Duodenal mucosa (tissue), 2 donors: ENCODE data around the gene ARFGEF2.
"Not testable (repeated sequence)": the region's sequence is repeated elsewhere in the genome, so short reads cannot be mapped to it uniquely, and the experiment has no call there.

ENCODE experiments used
- H3K27ac ChIP-seq: one replicate; pipeline ENCODE4 v1.7.0; 2013; ENCODE audit warnings: low read depth, low read length
- H3K27me3 ChIP-seq, 2 donors: one replicate each; pipeline ENCODE4 v1.7.0; 2013; ENCODE audit warnings: low read length in 2 of 2, control low read depth in 1 of 2; ENCODE audit not compliant: insufficient read depth in 2 of 2, control insufficient read depth in 1 of 2
- H3K36me3 ChIP-seq, 2 donors: one replicate each; pipeline ENCODE4 v1.7.0; 2013; ENCODE audit warnings: low read length in 2 of 2, control low read depth in 1 of 2; ENCODE audit not compliant: insufficient read depth in 2 of 2, control insufficient read depth in 1 of 2
- H3K4me1 ChIP-seq, 2 donors: one replicate each; pipeline ENCODE4 v1.7.0; 2013; ENCODE audit warnings: low read length in 2 of 2, control low read depth in 1 of 2; ENCODE audit not compliant: insufficient read depth in 2 of 2, control insufficient read depth in 1 of 2
- H3K4me3 ChIP-seq, 2 donors: one replicate each; pipeline ENCODE4 v1.7.0; 2013; ENCODE audit warnings: low read length in 2 of 2, low read depth in 1 of 2
- H3K9ac ChIP-seq, 2 donors: one replicate each; pipeline ENCODE4 v1.7.0; 2013; ENCODE audit warnings: low read length in 2 of 2, low read depth in 1 of 2
- H3K9me3 ChIP-seq, 2 donors: one replicate each; pipeline ENCODE4 v1.7.0; 2013; ENCODE audit warnings: low read length in 2 of 2, control low read depth in 1 of 2; ENCODE audit not compliant: control insufficient read depth in 1 of 2

The ARFGEF2 gene

DNA sequence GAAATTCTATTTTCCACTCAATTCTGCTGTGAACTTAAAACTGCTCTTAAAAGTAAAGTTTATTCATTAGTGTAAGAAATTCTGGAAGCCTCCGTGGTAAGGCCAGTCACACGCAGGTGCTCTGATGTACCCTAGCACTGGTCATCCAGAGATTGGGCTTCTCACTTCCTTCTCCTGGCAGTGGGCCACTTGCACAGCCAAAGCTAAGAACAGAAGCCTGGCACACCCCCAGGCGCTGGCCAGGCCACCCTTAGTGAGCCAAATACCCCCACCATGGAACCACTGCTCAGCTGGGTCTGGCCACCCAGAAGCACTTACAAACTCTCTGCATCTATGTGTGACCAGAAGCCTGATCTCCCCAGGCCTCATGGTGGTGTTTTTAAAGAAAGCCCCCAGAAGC lies 35.3 kb upstream of the ARFGEF2 start:
- H3K27ac ChIP-seq, result no peak overlapping the region
- no peaks in the 10 kb centered on the region for H3K27me3 ChIP-seq
- no peak overlapping the region for H3K9ac ChIP-seq
- no peaks in the 10 kb centered on the region for H3K9me3 ChIP-seq
- no peak overlapping the region for H3K4me3 ChIP-seq
- no peaks in the 10 kb centered on the region for H3K4me1 ChIP-seq
- no peaks in the 10 kb centered on the region for H3K36me3 ChIP-seq

DNA sequence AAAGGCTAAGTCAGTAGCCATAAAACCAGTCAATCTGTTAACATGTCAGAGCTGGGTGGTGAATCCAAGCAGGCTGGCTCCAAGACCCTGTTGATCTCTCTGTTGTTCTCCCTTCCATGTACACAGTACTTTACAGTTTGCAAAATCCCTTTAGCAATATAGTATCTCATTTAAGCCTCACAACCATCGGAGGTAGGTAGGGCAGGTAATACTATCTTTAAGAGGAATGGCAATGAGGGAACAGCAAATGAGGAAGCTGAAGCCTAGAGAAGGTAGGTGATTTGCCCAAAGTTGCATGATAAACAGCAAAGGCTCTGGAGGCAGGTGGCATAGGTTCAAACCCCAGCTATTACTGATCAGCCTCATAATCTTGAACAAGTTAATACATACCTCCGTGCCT lies 34.7 kb upstream of the ARFGEF2 start:
- H3K36me3 ChIP-seq, result no peaks in the 10 kb centered on the region
- H3K27ac ChIP-seq, result no peak overlapping the region
- H3K4me1 ChIP-seq, result no peaks in the 10 kb centered on the region
- H3K27me3 ChIP-seq, result no peaks in the 10 kb centered on the region
- no peak overlapping the region for H3K4me3 ChIP-seq
- no peak overlapping the region for H3K9ac ChIP-seq
- H3K9me3 ChIP-seq, result no peaks in the 10 kb centered on the region

DNA sequence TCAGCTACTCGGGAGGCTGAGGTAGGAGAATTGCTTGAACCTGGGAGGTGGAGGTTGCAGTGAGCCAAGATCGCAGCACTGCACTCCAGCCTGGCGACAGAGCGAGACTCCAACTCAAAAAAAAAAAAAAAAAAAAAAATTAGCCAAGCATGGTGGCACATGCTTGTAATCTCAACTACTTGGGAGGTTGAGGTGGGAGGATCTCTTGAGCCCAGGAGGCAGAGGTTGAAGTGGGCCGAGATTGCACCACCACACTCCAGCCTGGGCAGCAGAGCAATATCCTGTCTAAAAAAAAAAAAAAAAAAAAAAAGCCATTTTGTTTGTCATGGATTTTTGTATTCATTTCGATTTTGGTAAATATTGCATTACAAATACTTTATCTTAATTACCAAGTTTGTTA lies 33.0 kb upstream of the ARFGEF2 start:
- H3K9ac ChIP-seq, H3K4me1 ChIP-seq, H3K9me3 ChIP-seq, H3K27me3 ChIP-seq, H3K36me3 ChIP-seq, H3K27ac ChIP-seq, H3K4me3 ChIP-seq: not testable (repeated sequence)

DNA sequence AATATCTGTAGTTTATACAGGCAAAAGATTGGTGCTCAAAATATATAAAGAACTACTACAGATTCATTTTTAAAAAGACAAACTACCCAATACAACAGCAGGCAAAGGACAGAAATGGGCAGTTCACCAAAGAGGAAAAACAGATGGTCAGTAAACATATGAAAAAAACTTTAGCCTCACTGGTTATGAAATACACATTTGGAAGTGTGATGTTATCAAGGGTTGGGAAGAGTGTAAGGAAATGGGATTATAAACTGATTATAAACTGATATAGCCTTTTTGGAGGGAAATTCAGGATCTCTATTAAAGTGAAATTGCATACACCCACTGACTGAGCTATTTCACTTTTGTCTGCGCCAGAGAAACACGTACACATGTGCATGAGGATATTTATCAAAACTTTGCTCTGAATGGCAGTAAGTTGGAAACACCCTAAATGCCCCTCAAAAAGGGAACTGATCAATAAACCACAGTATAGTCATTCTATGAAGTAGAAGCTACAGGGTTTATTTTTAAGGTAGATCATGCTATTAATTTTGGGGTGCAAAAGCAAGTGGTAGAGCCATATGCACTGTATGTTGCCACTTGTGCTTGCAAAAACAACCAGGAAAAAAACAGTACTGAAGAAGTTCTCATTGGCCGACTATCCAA lies 32.2 kb upstream of the ARFGEF2 start:
- H3K27ac ChIP-seq, result no peak overlapping the region
- H3K27me3 ChIP-seq, result no peaks in the 10 kb centered on the region
- no peak overlapping the region for H3K9ac ChIP-seq
- no peaks in the 10 kb centered on the region for H3K4me1 ChIP-seq
- no peaks in the 10 kb centered on the region for H3K36me3 ChIP-seq
- H3K4me3 ChIP-seq, result no peak overlapping the region
- no peaks in the 10 kb centered on the region for H3K9me3 ChIP-seq

DNA sequence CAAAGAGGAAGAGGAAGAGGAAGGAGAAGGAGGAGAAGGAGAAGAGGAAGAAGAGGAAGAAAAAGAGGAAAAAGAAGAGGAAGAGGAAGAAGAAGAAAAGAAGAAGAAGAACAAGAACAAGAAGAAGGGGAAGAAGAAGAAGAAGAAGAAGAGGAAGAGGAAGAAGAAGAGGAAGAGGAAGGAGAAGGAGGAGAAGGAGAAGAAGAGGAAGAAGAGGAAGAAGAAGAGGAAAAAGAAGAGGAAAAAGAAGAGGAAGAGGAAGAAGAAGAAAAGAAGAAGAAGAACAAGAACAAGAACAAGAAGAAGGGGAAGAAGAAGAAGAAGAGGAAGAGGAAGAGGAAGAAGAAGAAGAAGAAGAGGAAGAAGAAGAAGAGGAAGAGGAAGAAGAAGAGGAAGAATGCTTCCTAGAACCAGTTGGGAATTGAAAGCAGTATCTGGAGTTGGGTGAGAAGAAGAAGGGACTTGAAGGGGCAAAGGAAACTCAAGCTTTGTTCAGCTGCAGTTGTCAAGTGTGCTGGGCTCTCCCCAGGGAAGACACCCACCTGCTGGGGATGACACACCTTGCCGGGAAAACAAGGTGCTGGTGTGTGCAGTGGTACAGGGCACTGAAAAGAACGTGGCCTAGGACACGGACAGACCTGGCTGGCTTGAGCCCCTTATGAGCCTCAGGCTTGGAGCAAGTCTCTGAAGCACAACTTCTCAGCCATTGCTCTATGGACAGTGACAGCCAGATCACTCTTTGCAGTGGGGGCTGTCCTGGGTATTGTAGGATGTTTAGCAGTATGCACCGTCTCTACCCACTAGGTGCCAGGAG lies 30.1 kb upstream of the ARFGEF2 start:
- H3K27me3 ChIP-seq, result no peaks in the 10 kb centered on the region
- no peaks in the 10 kb centered on the region for H3K36me3 ChIP-seq
- H3K4me1 ChIP-seq, result no peaks in the 10 kb centered on the region
- H3K9me3 ChIP-seq, result no peaks in the 10 kb centered on the region
- H3K9ac ChIP-seq, result no peak overlapping the region
- no peak overlapping the region for H3K4me3 ChIP-seq
- no peak overlapping the region for H3K27ac ChIP-seq

DNA sequence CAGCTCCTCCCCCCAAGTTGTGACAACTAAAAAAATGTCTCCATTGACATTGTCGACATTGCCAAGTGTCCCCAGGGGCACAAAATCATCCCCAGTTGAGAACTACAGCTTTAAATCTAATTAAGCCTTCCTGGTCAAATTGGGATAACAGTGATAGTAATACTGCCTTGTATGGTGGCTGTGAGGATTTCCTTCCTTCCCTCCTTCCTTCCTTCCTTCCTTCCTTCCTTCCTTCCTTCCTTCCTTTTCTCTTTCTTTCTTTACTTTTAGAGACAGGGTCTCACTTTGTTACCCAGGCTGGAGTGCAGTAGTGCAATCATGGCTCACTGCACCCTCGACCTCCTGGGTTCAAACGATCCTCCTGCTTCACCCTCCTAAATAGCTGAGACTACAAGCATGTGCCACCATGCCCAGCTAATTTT lies 29.5 kb upstream of the ARFGEF2 start:
- no peaks in the 10 kb centered on the region for H3K9me3 ChIP-seq
- H3K36me3 ChIP-seq, result no peaks in the 10 kb centered on the region
- no peak overlapping the region for H3K9ac ChIP-seq
- no peaks in the 10 kb centered on the region for H3K27me3 ChIP-seq
- H3K27ac ChIP-seq, result no peak overlapping the region
- H3K4me3 ChIP-seq, result no peak overlapping the region
- H3K4me1 ChIP-seq, result no peaks in the 10 kb centered on the region

DNA sequence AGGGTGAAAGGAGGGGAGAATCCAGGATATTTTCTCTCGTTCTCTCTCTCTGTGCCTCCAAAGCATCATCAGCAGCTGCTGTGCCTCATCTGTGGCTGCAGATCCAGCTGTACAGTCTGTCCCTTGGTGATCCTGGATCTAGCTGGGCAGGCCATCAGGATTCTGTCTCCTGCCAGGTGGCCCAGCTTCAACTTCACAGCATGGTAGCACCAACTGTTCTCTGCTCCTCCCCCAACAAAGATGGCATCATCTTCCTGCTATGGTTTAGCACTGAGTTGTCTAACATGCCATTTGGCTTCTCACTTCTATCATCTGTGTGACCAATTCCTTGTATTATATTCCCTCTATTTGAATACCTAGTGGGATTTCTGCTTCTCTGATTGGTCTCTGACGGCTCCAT lies 28.6 kb upstream of the ARFGEF2 start:
- Histone ChIP-seq H3K9me3 (no peaks in the 10 kb centered on the region), H3K27me3 (no peaks in the 10 kb centered on the region), H3K9ac (no peak overlapping the region), H3K4me1 (no peaks in the 10 kb centered on the region), H3K27ac (no peak overlapping the region), H3K36me3 (no peaks in the 10 kb centered on the region), H3K4me3 (no peak overlapping the region)

DNA sequence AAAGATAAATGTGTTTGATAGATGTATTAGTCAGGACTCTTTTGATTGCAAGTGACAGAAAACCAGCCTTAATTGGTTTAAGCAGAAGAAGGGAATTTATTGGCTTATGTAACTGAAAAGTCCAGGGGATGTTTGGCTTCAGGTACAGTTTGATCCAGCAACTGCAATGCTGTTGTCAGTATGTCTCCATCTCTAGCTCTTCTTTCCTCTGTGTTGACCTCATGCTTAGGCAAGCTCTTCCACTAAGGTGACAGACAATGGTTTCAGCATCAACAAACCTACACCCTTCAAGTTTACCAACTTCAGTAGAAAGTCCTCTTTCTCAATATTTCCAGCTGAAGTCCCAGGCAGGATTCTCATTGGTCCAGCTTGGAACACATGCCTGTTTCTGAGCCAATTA lies 28.1 kb upstream of the ARFGEF2 start:
- no peak overlapping the region for H3K27ac ChIP-seq
- H3K9ac ChIP-seq, result no peak overlapping the region
- H3K4me1 ChIP-seq, result no peaks in the 10 kb centered on the region
- H3K9me3 ChIP-seq, result no peaks in the 10 kb centered on the region
- no peak overlapping the region for H3K4me3 ChIP-seq
- no peaks in the 10 kb centered on the region for H3K36me3 ChIP-seq
- no peaks in the 10 kb centered on the region for H3K27me3 ChIP-seq

DNA sequence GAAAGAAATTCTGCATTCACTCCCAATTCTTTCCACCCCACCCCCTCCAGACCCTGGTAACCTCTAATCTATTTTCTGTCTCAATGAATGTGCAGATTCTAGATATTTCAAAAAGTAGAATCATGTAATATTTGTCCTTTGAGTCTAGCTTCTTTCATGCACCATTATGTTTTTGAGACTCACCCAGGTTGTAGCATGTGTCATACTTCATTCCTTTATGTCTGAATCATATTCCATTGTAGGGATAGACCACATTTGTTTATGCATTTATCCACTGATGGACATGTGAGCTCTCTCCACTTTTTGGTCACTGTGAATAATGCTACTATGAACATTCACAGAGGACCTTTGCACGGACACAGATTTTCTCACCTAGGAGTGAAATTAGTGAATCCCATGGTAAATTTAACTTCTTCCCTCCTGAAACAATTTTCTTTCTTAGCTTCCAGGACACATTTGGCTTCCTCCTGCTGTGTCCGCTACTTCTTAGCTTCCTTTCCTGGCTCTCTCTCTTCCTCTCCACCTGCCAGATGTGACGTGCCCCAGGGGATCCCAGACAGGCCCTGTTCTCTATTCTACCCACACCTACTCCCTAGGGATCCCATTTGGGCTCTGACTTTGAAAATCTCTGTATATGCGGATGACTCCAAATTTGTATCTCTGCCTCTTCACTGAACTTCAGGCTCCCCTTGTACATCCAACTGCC lies 24.1 kb upstream of the ARFGEF2 start:
- H3K4me1 ChIP-seq, result no peaks in the 10 kb centered on the region
- H3K27me3 ChIP-seq, result no peaks in the 10 kb centered on the region
- H3K9me3 ChIP-seq, result no peaks in the 10 kb centered on the region
- H3K36me3 ChIP-seq, result no peaks in the 10 kb centered on the region
- no peak overlapping the region for H3K27ac ChIP-seq
- H3K4me3 ChIP-seq, result no peak overlapping the region
- H3K9ac ChIP-seq, result no peak overlapping the region

DNA sequence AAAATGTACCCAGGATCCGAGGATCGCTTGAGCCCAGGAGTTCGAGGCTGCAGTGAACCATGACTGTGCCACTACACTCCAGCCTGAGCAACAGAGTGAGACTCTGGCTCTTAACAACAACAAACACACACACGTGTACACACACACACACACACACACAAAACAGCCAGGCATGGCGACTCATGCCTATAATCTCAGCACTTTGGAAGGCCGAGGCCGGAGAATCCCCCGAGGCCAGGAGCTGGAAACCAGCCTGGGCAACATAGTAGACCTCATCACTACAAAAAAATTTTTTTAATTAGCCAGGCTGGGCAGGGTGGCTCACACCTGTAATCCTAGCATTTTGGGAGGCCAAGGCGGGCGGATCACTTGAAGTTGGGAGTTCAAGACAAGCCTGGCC lies 23.3 kb upstream of the ARFGEF2 start:
- Histone ChIP-seq H3K27ac (no peak overlapping the region), H3K9ac (no peak overlapping the region), H3K9me3 (no peaks in the 10 kb centered on the region), H3K36me3 (no peaks in the 10 kb centered on the region), H3K27me3 (no peaks in the 10 kb centered on the region), H3K4me1 (no peaks in the 10 kb centered on the region), H3K4me3 (no peak overlapping the region)
